DND-41 (cell line): ENCODE data around the gene SULT2B1.

Source experiments
- EZH2 ChIP-seq: IDR thresholded peaks from 3 replicates; pipeline ENCODE4 v1.6.1; 2012; ENCODE audit warnings: borderline replicate concordance, low read depth, mild to moderate bottlenecking, moderate library complexity, low read length, inconsistent platforms; ENCODE audit not compliant: severe bottlenecking
- TF ChIP-seq, protein P1 (sequence below): IDR thresholded peaks from 2 replicates; pipeline ENCODE4 v1.5.1; 2012; ENCODE audit warnings: borderline replicate concordance, low read length, moderate library complexity, mild to moderate bottlenecking; ENCODE audit not compliant: poor library complexity, severe bottlenecking; ENCODE audit errors: extremely low read depth

- TF ChIP-seq, protein P1, sequence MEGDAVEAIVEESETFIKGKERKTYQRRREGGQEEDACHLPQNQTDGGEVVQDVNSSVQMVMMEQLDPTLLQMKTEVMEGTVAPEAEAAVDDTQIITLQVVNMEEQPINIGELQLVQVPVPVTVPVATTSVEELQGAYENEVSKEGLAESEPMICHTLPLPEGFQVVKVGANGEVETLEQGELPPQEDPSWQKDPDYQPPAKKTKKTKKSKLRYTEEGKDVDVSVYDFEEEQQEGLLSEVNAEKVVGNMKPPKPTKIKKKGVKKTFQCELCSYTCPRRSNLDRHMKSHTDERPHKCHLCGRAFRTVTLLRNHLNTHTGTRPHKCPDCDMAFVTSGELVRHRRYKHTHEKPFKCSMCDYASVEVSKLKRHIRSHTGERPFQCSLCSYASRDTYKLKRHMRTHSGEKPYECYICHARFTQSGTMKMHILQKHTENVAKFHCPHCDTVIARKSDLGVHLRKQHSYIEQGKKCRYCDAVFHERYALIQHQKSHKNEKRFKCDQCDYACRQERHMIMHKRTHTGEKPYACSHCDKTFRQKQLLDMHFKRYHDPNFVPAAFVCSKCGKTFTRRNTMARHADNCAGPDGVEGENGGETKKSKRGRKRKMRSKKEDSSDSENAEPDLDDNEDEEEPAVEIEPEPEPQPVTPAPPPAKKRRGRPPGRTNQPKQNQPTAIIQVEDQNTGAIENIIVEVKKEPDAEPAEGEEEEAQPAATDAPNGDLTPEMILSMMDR: no peak
- no peak for TF ChIP-seq EZH2
Measured at GRCh38 chr19:48514123-48514458, 37.9 kb upstream of the SULT2B1 start.
